KMS-11 (cell line): Measurements from ENCODE around the gene HIPK1.

Experiments used
- H2AFZ ChIP-seq: fragments of 200-600 bp; sonication (generic); 2 replicates; pipeline ENCODE4 v1.6.1; 2016; ENCODE audit warnings: antibody characterized with exemption, mixed run types, low read depth
- H3K27ac ChIP-seq: fragments of 200-600 bp; sonication (generic); 2 replicates; pipeline ENCODE4 v1.6.1; 2016; ENCODE audit warnings: mild to moderate bottlenecking, mixed run types
- H3K27me3 ChIP-seq: fragments of 200-600 bp; sonication (generic); 2 replicates; pipeline ENCODE4 v1.6.1; 2017; ENCODE audit warnings: mild to moderate bottlenecking, low read depth, mixed run types, moderate library complexity; ENCODE audit not compliant: insufficient read depth
- H3K36me3 ChIP-seq: fragments of 200-600 bp; sonication (generic); 2 replicates; pipeline ENCODE4 v1.6.1; 2017; ENCODE audit warnings: mild to moderate bottlenecking, mixed run types; ENCODE audit not compliant: insufficient read depth
- H3K4me1 ChIP-seq: fragments of 200-600 bp; sonication (generic); 2 replicates; pipeline ENCODE4 v1.6.1; 2016; ENCODE audit warnings: mild to moderate bottlenecking, low read depth, mixed run types; ENCODE audit not compliant: poor library complexity, severe bottlenecking
- H3K4me2 ChIP-seq: fragments of 200-600 bp; sonication (generic); 2 replicates; pipeline ENCODE4 v1.7.0; 2016; ENCODE audit warnings: mild to moderate bottlenecking, mixed run types
- H3K4me3 ChIP-seq: fragments of 200-600 bp; sonication (generic); IDR thresholded peaks from 2 replicates; pipeline ENCODE4 v1.6.1; 2017; ENCODE audit warnings: low read depth, low read length, mixed read lengths; ENCODE audit not compliant: insufficient read depth
- H3K79me2 ChIP-seq: fragments of 200-600 bp; sonication (generic); 2 replicates; pipeline ENCODE4 v1.6.1; 2016; ENCODE audit warnings: low read depth, mixed run types; ENCODE audit not compliant: insufficient read depth
- H3K9ac ChIP-seq: fragments of 200-600 bp; sonication (generic); 2 replicates; pipeline ENCODE4 v1.6.1; 2016; ENCODE audit warnings: mild to moderate bottlenecking, mixed run types
- H4K20me1 ChIP-seq: fragments of 200-600 bp; sonication (generic); 2 replicates; pipeline ENCODE4 v1.6.1; 2016; ENCODE audit warnings: mild to moderate bottlenecking, mixed run types; ENCODE audit not compliant: insufficient read depth
- CTCF ChIP-seq: fragments of 200-600 bp; sonication (generic); conservative IDR thresholded peaks from 2 replicates; pipeline ENCODE4 v1.6.1; 2017; ENCODE audit warnings: low read depth, mild to moderate bottlenecking, antibody characterized with exemption, low read length, moderate library complexity, mixed read lengths

The HIPK1 gene

GRCh38 chr1:113984710-113985109 lies 55.6 kb downstream of the HIPK1 start:
- Histone ChIP-seq H4K20me1 (no peaks in the 10 kb centered on the region), H3K4me1 (no peaks in the 10 kb centered on the region), H3K27me3 (no peaks in the 10 kb centered on the region), H3K9ac (no peak overlapping the region), H3K27ac (no peak overlapping the region), H3K79me2 (no peaks in the 10 kb centered on the region), H3K4me2 (no peak overlapping the region), H3K4me3 (no peak overlapping the region), H2AFZ (no peak overlapping the region), H3K36me3 (no peaks in the 10 kb centered on the region)
- no peak for TF ChIP-seq CTCF

- TF ChIP-seq CTCF = no peak
- H3K4me1 ChIP-seq = no peaks in the 10 kb centered on the region
- H3K27ac ChIP-seq = no peak overlapping the region
- no peak overlapping the region for H3K9ac ChIP-seq
- no peaks in the 10 kb centered on the region for H4K20me1 ChIP-seq
- H3K4me3 ChIP-seq = no peak overlapping the region
- H3K36me3 ChIP-seq = no peaks in the 10 kb centered on the region
- H3K4me2 ChIP-seq = no peak overlapping the region
- no peak overlapping the region for H2AFZ ChIP-seq
- H3K27me3 ChIP-seq = no peaks in the 10 kb centered on the region
- H3K79me2 ChIP-seq = no peaks in the 10 kb centered on the region
Observed at GRCh38 chr1:113986802-113987201, 57.7 kb downstream of the HIPK1 start.

GRCh38 chr1:113987259-113987658 lies 58.1 kb downstream of the HIPK1 start:
- H3K79me2 ChIP-seq = no peaks in the 10 kb centered on the region
- no peaks in the 10 kb centered on the region for H3K36me3 ChIP-seq
- H2AFZ ChIP-seq = no peak overlapping the region
- H3K27me3 ChIP-seq = no peaks in the 10 kb centered on the region
- no peak overlapping the region for H3K9ac ChIP-seq
- no peaks in the 10 kb centered on the region for H4K20me1 ChIP-seq
- H3K4me3 ChIP-seq = no peak overlapping the region
- no peaks in the 10 kb centered on the region for H3K4me1 ChIP-seq
- no peak overlapping the region for H3K4me2 ChIP-seq
- no peak for TF ChIP-seq CTCF
- no peak overlapping the region for H3K27ac ChIP-seq

GRCh38 chr1:113990530-113990929 lies 61.4 kb downstream of the HIPK1 start:
- no peaks in the 10 kb centered on the region for H3K4me1 ChIP-seq
- no peak overlapping the region for H3K27ac ChIP-seq
- H3K27me3 ChIP-seq = no peaks in the 10 kb centered on the region
- H3K4me3 ChIP-seq = no peak overlapping the region
- H4K20me1 ChIP-seq = no peaks in the 10 kb centered on the region
- TF ChIP-seq CTCF = no peak
- H3K4me2 ChIP-seq = no peak overlapping the region
- H3K9ac ChIP-seq = no peak overlapping the region
- no peak overlapping the region for H2AFZ ChIP-seq
- no peaks in the 10 kb centered on the region for H3K36me3 ChIP-seq
- H3K79me2 ChIP-seq = no peaks in the 10 kb centered on the region

- Histone ChIP-seq H3K4me3 (no peak overlapping the region), H3K4me1 (no peaks in the 10 kb centered on the region), H3K9ac (no peak overlapping the region), H3K27me3 (no peaks in the 10 kb centered on the region), H3K79me2 (no peaks in the 10 kb centered on the region), H2AFZ (no peak overlapping the region), H3K36me3 (no peaks in the 10 kb centered on the region), H3K4me2 (no peak overlapping the region), H4K20me1 (no peaks in the 10 kb centered on the region), H3K27ac (no peak overlapping the region)
- TF ChIP-seq CTCF = no peak
Observed at GRCh38 chr1:113990961-113991360, 61.8 kb downstream of the HIPK1 start.
